Measurements from ENCODE around the gene GAS6. TPM values are rescaled to one million over a fixed set of nuclear protein-coding genes. Genes with fewer than 3 reads are reported as not detected.

The GAS6 gene
- polyA plus RNA-seq, 1 donor from 2014 or later: 52.4 TPM

- no peaks in the 10 kb centered on the region for H3K9me3 ChIP-seq (ENCODE audit: low read length)
- no peak overlapping the region for H3K4me2 ChIP-seq (ENCODE audit: low read length)
- H3K79me2 ChIP-seq (replicated peaks; ENCODE audit: insufficient read depth, low read length): no peaks in the 10 kb centered on the region
- no peaks in the 10 kb centered on the region for H3K36me3 ChIP-seq (ENCODE audit: insufficient read depth, low read length)
- no peaks in the 10 kb centered on the region for H3F3A ChIP-seq (ENCODE audit: insufficient read depth, low read length, poor library complexity, severe bottlenecking)
- no peaks in the 10 kb centered on the region for H3K27me3 ChIP-seq (ENCODE audit: insufficient read depth, low read depth, low read length)
- no peaks in the 10 kb centered on the region for H4K20me1 ChIP-seq (ENCODE audit: insufficient read depth)
- no peak overlapping the region for H3K4me3 ChIP-seq (ENCODE audit: low read length)
- H3K9ac ChIP-seq (ENCODE audit: low read length): no peak overlapping the region
- H2AFZ ChIP-seq (ENCODE audit: low read depth, low read length): no peak overlapping the region
- no peaks in the 10 kb centered on the region for H3K9me2 ChIP-seq (ENCODE audit: insufficient read depth, low read length)
- no peak for TF ChIP-seq REST (IDR thresholded peaks at IDR 0.05; ENCODE audit: borderline replicate concordance)
- no peak for TF ChIP-seq RAD21 (conservative IDR thresholded peaks at IDR 0.05)
- TF ChIP-seq POLR2AphosphoS5 (IDR thresholded peaks at IDR 0.05): no peak
- no peak for TF ChIP-seq TAF1 (IDR thresholded peaks at IDR 0.05; ENCODE audit: low read depth)
- TF ChIP-seq SMC3 (conservative IDR thresholded peaks at IDR 0.05; ENCODE audit: poor library complexity): no peak
- no peak for TF ChIP-seq EP300 (conservative IDR thresholded peaks at IDR 0.05; ENCODE audit: poor library complexity, severe bottlenecking)
- no peak for TF ChIP-seq CTCF (IDR thresholded peaks at IDR 0.05; ENCODE audit: poor library complexity, severe bottlenecking)
- TF ChIP-seq EZH2 (IDR thresholded peaks at IDR 0.05; ENCODE audit: borderline replicate concordance, insufficient read depth, low read length, poor library complexity, severe bottlenecking): no peak
- no peak for TF ChIP-seq MXI1 (conservative IDR thresholded peaks at IDR 0.05; ENCODE audit: poor library complexity, severe bottlenecking)
- no peak overlapping the region for H3K27ac ChIP-seq (ENCODE audit: low read length)
Measured at GRCh38 chr13:113890774-113891480, 27.1 kb upstream of the GAS6 start.

- H3K9ac ChIP-seq (ENCODE audit: low read length): no peak overlapping the region
- H2AFZ ChIP-seq (ENCODE audit: low read depth, low read length): no peak overlapping the region
- TF ChIP-seq TAF1 (IDR thresholded peaks at IDR 0.05; ENCODE audit: low read depth): no peak
- no peak for TF ChIP-seq RAD21 (conservative IDR thresholded peaks at IDR 0.05)
- TF ChIP-seq SMC3 (conservative IDR thresholded peaks at IDR 0.05; ENCODE audit: poor library complexity): no peak
- no peak for TF ChIP-seq POLR2AphosphoS5 (IDR thresholded peaks at IDR 0.05)
- no peak overlapping the region for H3K27ac ChIP-seq (ENCODE audit: low read length)
- no peaks in the 10 kb centered on the region for H3K27me3 ChIP-seq (ENCODE audit: insufficient read depth, low read depth, low read length)
- H3K36me3 ChIP-seq (ENCODE audit: insufficient read depth, low read length): no peaks in the 10 kb centered on the region
- H4K20me1 ChIP-seq (ENCODE audit: insufficient read depth): no peaks in the 10 kb centered on the region
- no peaks in the 10 kb centered on the region for H3F3A ChIP-seq (ENCODE audit: insufficient read depth, low read length, poor library complexity, severe bottlenecking)
- H3K9me3 ChIP-seq (ENCODE audit: low read length): no peaks in the 10 kb centered on the region
- H3K4me3 ChIP-seq (ENCODE audit: low read length): no peak overlapping the region
- no peaks in the 10 kb centered on the region for H3K79me2 ChIP-seq (replicated peaks; ENCODE audit: insufficient read depth, low read length)
- no peaks in the 10 kb centered on the region for H3K9me2 ChIP-seq (ENCODE audit: insufficient read depth, low read length)
- no peak overlapping the region for H3K4me2 ChIP-seq (ENCODE audit: low read length)
Measured at GRCh38 chr13:113889467-113889866, 25.6 kb upstream of the GAS6 start.
